ENCODE data around the gene SIK3. TPM values are rescaled to one million over a fixed set of nuclear protein-coding genes. Genes with fewer than 3 reads are reported as not detected.

SIK3 gene
- total and polyA plus RNA-seq, 2 donors (not counting 3 experiments of a cell fraction or from before 2014, with no cell fraction given) = 10.3 to 21.3 TPM

DNA sequence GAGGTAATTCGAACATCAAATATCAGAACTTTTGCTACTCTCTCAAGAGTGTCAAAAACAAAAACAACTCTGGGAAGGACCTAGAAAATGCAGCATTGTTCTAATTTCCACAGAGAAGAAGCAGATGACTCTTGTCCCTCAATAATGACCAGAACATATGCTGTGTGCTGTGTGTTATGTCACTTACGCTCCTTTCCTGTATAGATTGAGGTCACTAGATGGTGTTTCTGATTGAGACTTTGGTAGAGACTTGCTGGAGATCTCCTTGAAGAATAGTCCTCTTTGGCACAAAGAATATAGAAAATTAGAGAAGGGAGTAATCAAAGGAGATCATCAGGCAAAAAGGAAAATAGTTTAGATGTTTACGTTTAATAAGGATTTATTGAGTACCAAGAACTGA, 2.3 kb upstream of the SIK3 start:
- Histone ChIP-seq H4K20me1 (replicated peaks; ENCODE audit: control insufficient read depth, extremely low read depth, insufficient read depth, low read length) (no peaks in the 10 kb centered on the region), H3K36me3 (ENCODE audit: control insufficient read depth in 2 of 2, extremely low read depth in 1 of 2, insufficient read depth in 2 of 2, low read length in 2 of 2) (no peaks in the 10 kb centered on the region), H3K27me3 (ENCODE audit: control insufficient read depth in 2 of 2, insufficient read depth in 2 of 2, low read length in 2 of 2) (no peaks in the 10 kb centered on the region), H3K4me1 (ENCODE audit: control insufficient read depth, extremely low read depth, insufficient read depth, low read length) (peaks cover 17% of the 10 kb centered on the region), H3K27ac (ENCODE audit: insufficient read depth, low read depth, low read length) (no peak overlapping the region), H3K79me2 (ENCODE audit: control insufficient read depth, insufficient read depth, low read length) (peaks cover 10% of the 10 kb centered on the region), H3K4me3 (replicated peaks in 1 of 3; ENCODE audit: insufficient read depth in 1 of 3, low read depth in 1 of 3, low read length in 3 of 3) (no peak overlapping the region), H2AFZ (ENCODE audit: low read depth, low read length) (no peak overlapping the region), H3K9ac (replicated peaks; ENCODE audit: extremely low read depth, insufficient read depth, low read length) (no peak overlapping the region), H3K4me2 (ENCODE audit: insufficient read depth, low read length) (no peak overlapping the region), H3K9me1 (replicated peaks; ENCODE audit: control insufficient read depth, extremely low read depth, insufficient read depth, low read length) (no peaks in the 10 kb centered on the region), H3K9me3 (replicated peaks; ENCODE audit: control insufficient read depth, insufficient read depth, low read length) (no peaks in the 10 kb centered on the region)
- intact Hi-C loops (cut with micrococcal nuclease) (no loop called here), dilution Hi-C loops (cut with MboI; ENCODE audit: extremely low pct_ligation_motif_present, low sequenced_read_pairs) (no loop called here)
- FAIRE-seq (no peak), DNase-seq (ENCODE audit: low read depth, low spot score) (no peak)
- BruUV-seq (replicated peaks) = no TSS peak
- ChIA-PET POLR2A (interaction anchor here (0.6 kb wide), 1 partner anchor 211 kb away, joined by 3 read pairs; no protein-coding TSS in a partner anchor), CTCF (interaction anchor here (1.2 to 4.8 kb wide), 2 partner anchors 220 to 310 kb away, joined by 7 to 38 read pairs; partner anchors contain the start of gene APOA5)
- TF ChIP-seq GATA2 (IDR thresholded peaks at IDR 0.05; ENCODE audit: insufficient read depth, insufficient read length, low read depth, low read length) (no peak), POLR2A (IDR thresholded peaks at IDR 0.05; ENCODE audit: low read depth, low read length) (no peak), POLR2AphosphoS5 (IDR thresholded peaks at IDR 0.05; ENCODE audit: insufficient read depth, low read depth, low read length) (no peak), EZH2 (IDR thresholded peaks at IDR 0.05; ENCODE audit: borderline replicate concordance, low read depth, low read length, severe bottlenecking) (no peak), CTCF (IDR thresholded peaks at IDR 0.05; ENCODE audit: extremely low read depth in 1 of 2, insufficient read depth in 1 of 2, low read depth in 1 of 2, low read length in 2 of 2) (no peak), JUN (IDR thresholded peaks at IDR 0.05; ENCODE audit: borderline replicate concordance, insufficient read depth, insufficient read length, low read depth) (no peak), MYC (IDR thresholded peaks at IDR 0.05; ENCODE audit: low read depth, low read length) (no peak), FOS (IDR thresholded peaks at IDR 0.05; ENCODE audit: borderline replicate concordance, insufficient read depth, low read length) (no peak)
- TF ChIP-seq, protein P1, sequence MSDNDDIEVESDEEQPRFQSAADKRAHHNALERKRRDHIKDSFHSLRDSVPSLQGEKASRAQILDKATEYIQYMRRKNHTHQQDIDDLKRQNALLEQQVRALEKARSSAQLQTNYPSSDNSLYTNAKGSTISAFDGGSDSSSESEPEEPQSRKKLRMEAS (IDR thresholded peaks at IDR 0.05; ENCODE audit: insufficient read depth, insufficient read length) = no peak

Data from endothelial cell of umbilical vein (primary cell).